SK-N-MC (cell line): ENCODE results near the gene TBRG1.

Experiments used
- EZH2 ChIP-seq: fragments of 200-600 bp; sonication (generic); IDR thresholded peaks from one replicate; pipeline ENCODE4 v1.6.1; 2017; ENCODE audit warnings: antibody characterized with exemption
- FOXP2 ChIP-seq: optimal IDR thresholded peaks from 2 replicates; pipeline ENCODE3; 2011; ENCODE audit warnings: mild to moderate bottlenecking, moderate library complexity; ENCODE audit not compliant: insufficient read depth; ENCODE audit errors: extremely low read length, control extremely low read depth
- POLR2AphosphoS5 ChIP-seq: IDR thresholded peaks from 2 replicates; pipeline ENCODE4 v1.6.1; 2012; ENCODE audit warnings: mild to moderate bottlenecking, low read depth, low read length, borderline replicate concordance

DNA sequence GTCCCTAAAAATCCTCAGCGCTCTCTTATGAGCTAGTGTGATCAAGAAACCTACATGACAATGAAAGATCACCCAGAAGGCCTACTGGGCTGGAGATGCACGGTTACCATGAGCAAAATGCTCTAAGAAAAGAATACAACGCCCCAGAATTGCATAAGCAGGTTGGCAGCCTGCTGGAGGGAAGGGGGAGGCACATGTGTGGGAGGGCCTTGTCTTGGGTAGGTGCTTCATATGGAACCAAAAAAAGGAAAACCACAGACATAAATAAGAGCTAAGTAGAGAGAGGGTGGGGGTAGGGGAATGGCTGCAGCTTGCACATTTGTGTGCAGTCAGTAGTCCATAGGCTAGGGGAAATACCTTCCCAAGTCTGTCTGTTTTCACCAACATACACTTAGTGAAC is 48.1 kb downstream of the TBRG1 start:
- no peak for TF ChIP-seq EZH2
- no peak for TF ChIP-seq POLR2AphosphoS5
- TF ChIP-seq FOXP2: no peak
